ENCODE measurements around the gene CDH5.

GRCh38 chr16:66427871-66428681, 61.6 kb downstream of the CDH5 start:
- TF ChIP-seq POLR2A (IDR thresholded peaks at IDR 0.05; ENCODE audit: low read depth, low read length) (no peak), POLR2AphosphoS5 (IDR thresholded peaks at IDR 0.05; ENCODE audit: low read depth, low read length) (no peak)
